GM12801 (cell line): ENCODE data around the gene AKT1S1.

Source experiments
- CTCF ChIP-seq: IDR thresholded peaks from one replicate; pipeline ENCODE4 v1.5.1; 2011; ENCODE audit warnings: control low read depth; ENCODE audit not compliant: insufficient read length; ENCODE audit errors: extremely low read depth

Gene AKT1S1

DNA sequence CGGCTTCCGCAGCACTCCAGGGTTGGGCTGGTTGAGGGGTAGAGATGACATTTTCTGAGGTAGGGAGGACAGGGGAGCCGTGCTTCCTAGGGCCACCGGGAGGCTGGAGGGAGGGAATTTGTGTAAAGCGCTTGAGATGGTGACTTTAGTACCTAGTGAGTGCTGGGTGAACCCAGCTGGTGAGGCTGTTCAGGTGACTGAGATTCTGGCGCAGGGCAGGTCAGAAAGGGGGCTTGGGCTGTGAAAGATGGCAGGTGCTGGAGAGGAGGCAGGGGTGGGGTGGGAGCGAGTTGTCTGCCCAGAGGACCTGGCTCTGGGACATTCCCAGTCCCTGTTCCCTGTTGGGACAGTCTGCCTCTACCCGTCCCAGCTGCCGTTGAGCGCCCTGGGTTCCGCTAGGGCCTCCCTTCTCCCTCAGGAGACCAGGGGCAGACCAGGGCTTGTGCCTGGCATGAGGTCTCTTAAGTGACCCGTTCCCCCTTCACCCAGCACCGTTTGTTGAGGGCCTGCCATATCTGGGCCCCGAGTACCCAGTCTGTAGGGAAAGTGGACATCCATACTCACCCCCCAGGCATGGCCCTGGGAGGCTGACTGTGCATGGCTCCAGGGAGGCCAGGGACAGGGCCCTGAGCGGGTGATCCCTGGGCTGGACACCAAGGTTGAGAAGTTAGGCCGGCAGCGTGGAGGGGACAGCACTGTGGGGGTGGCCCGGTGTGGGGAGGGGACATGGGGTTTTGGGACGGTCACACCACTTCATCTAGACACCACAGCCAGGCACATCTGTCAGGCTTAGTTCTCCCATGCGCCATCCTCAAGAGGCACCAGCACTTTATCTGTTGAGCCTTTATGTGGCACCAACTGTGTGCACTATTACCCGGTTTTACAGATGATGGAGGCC is 21.2 kb downstream of the AKT1S1 start:
- TF ChIP-seq CTCF = no peak

GRCh38 chr19:49855277-49855675 is 21.9 kb downstream of the AKT1S1 start:
- TF ChIP-seq CTCF = no peak

DNA sequence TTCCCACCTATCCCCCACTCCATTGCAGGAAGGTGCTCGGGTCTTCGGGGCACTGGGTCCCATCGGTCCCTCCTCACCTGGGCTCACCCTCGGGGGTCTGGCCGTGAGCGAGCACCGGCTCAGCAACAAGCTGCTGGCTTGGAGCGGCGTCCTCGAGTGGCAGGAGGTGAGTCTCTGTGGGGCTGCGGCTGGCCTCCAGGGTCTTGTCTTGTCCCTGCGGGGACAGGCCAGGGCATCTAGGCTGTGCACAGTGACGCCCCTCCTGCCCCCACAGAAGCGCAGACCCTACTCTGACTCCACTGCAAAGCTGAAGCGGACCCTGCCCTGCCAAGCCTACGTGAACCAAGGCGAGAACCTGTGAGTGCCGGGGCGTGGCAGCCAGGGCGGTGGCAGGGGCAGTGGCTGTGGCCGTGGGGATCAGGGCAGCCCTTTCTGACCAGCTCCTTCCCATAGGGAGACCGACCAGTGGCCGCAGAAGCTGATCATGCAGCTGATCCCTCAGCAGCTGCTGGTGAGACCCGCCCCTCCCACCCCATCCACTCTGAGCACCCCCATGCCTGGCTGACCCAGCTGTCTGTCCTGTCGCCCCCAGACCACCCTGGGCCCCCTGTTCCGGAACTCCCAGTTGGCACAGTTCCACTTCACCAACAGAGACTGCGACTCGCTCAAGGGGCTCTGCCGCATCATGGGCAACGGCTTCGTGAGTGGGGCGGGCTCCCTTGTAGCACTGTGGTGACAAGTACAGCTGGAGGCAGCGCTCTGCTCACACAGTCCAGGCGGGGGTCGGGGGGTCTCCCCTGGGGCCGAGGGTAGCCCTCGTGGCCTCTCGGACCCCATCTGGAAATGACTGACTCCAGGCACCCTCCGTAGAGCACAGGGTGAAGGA is 22.5 kb downstream of the AKT1S1 start:
- no peak for TF ChIP-seq CTCF

DNA sequence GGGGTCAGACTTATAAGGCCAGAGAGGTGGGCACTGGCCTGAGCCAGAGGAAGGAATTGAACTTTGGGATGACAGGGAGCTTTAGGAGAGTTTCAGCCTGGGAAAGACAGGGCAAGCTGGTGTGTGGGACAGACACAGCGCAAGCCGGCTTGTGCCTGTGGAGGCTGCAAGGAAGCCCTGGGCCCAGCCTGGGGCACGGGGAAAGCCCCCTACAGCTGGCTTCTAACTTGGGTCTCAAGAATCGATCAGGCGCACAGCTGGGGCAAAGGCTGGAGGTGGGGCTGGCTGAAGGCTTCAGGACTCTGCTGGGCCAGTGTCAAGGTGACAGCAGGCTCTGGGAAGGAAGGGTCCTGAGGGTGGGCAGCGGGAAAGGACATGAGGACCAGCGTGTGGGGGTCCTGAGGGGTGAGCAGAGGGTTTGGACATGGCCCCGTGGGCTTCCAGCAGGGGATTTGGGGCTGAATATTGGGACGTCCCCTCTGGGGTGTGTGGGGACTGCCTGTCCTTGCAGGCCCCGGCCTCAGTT is 23.2 kb downstream of the AKT1S1 start:
- TF ChIP-seq CTCF = no peak

DNA sequence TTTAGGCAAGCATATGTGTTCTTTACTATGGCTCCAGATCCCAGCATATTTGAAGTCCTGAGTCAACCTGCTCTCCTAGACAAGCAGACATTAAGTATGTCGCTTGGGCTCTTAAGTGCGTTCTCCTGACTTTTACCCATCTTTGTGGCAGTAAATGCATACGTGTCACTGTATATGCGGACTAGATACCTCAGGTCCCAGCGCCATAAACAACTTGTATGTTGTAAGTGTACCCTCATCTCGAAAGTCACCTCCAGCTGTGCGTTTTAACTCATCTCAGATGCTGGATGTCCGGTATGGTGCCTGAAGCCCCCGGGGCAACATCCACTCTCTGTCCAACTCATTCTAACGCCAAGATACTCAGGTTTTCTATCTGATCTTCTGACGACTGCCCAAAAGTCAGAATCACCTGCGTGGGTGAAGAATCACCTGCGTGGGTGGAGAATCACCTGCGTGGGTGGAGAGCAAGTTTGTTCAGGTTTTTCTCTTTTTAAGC is 24.5 kb downstream of the AKT1S1 start:
- TF ChIP-seq CTCF = no peak

GRCh38 chr19:49851456-49852259 is 25.5 kb downstream of the AKT1S1 start:
- TF ChIP-seq CTCF = no peak
